PC-3 (cell line): ENCODE measurements around the gene MMS19.

Source experiments
- EZH2 ChIP-seq: fragments of 300-600 bp; sonication (generic); IDR thresholded peaks from one replicate; pipeline ENCODE4 v1.6.1; 2017; ENCODE audit warnings: antibody characterized with exemption, mild to moderate bottlenecking, low read length; ENCODE audit not compliant: unreplicated experiment
- EZH2phosphoT487 ChIP-seq: fragments of 300-600 bp; sonication (generic); IDR thresholded peaks from 2 replicates; pipeline ENCODE4 v1.6.1; 2018; ENCODE audit warnings: mild to moderate bottlenecking, antibody characterized with exemption, low read length, borderline replicate concordance
- TF ChIP-seq, protein P1 (sequence below): fragments of 300-600 bp; sonication (generic); conservative IDR thresholded peaks from 2 replicates; pipeline ENCODE4 v1.5.1; 2017; ENCODE audit warnings: antibody characterized with exemption, low read depth, mild to moderate bottlenecking, low read length

DNA sequence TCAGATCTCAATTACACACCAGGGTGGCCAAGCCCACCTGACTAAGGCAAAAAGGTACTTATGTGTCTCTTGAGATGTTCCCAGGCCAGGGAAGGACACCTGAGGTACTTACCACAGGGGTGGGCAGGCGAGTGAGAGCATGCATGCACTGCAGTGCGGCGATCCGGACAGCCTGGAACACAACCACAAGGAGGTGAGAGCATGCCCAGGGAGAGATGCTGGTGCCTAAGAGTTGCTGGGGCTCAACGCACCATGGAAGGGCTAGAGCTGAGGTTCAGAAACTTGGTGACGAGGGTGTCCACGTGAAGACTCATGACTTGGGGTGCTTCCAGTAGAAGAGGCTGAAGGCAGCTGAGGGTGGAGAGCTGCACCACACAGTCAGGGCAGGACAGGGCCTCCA lies 39.1 kb downstream of the MMS19 start:
- TF ChIP-seq, protein P1, sequence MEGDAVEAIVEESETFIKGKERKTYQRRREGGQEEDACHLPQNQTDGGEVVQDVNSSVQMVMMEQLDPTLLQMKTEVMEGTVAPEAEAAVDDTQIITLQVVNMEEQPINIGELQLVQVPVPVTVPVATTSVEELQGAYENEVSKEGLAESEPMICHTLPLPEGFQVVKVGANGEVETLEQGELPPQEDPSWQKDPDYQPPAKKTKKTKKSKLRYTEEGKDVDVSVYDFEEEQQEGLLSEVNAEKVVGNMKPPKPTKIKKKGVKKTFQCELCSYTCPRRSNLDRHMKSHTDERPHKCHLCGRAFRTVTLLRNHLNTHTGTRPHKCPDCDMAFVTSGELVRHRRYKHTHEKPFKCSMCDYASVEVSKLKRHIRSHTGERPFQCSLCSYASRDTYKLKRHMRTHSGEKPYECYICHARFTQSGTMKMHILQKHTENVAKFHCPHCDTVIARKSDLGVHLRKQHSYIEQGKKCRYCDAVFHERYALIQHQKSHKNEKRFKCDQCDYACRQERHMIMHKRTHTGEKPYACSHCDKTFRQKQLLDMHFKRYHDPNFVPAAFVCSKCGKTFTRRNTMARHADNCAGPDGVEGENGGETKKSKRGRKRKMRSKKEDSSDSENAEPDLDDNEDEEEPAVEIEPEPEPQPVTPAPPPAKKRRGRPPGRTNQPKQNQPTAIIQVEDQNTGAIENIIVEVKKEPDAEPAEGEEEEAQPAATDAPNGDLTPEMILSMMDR, result no peak
- TF ChIP-seq EZH2 (no peak), EZH2phosphoT487 (no peak)
